ENCODE results near the gene USHBP1.
A peak's percentile ranks its signal among the peaks of the same experiment; 100 is the strongest.
"Not testable (repeated sequence)": the region's sequence is repeated elsewhere in the genome, so short reads cannot be mapped to it uniquely, and the experiment has no call there.

Gene USHBP1

GRCh38 chr19:17295551-17295950 lies 31.0 kb upstream of the USHBP1 start:
- DNase-seq: not testable (repeated sequence)

GRCh38 chr19:17294051-17294891 lies 29.7 kb upstream of the USHBP1 start:
- peak; percentile 59 for DNase-seq

DNA sequence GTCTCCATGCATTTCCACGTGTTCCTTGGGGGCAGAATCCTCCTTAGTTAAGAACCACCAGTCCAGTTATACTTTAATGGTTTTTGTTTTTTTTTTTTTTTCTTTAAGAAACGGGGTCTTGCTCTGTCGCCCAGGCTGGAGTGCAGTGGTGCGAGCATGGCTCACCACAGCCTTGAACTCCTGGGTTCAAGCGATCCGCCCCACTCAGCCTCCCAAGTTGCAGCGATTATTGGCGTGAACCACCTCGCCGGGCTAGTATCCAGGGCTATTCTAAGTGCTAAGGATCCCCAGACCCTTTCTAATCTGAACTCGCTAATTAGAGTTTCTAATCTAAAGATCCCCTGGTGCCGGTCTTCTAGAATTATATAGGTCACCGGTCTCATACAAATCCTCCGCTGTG lies 29.1 kb upstream of the USHBP1 start:
- no peak for DNase-seq

GRCh38 chr19:17292301-17293074 lies 27.9 kb upstream of the USHBP1 start:
- peak; percentile 82 for DNase-seq

DNA sequence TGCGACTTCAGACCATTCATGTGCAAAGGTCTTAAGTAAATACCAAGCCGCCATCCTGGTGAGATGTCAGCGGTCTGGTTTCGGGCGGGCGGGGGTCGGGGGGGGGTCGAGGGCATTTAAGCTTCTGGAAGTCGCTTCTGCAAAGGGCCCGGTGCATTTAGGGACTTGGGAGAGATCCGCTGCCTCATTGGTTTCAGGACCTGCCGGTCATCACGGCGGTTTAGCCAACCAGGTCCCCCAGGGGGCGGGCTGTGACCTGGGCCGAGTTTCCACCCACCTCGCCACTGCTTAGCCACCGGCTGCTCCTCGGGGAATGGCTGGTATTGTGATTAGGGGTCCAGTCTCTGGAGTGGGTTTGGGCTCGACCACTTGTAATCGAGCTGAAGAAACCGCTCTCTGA lies 24.9 kb upstream of the USHBP1 start:
- peak; percentile 53 for DNase-seq

DNA sequence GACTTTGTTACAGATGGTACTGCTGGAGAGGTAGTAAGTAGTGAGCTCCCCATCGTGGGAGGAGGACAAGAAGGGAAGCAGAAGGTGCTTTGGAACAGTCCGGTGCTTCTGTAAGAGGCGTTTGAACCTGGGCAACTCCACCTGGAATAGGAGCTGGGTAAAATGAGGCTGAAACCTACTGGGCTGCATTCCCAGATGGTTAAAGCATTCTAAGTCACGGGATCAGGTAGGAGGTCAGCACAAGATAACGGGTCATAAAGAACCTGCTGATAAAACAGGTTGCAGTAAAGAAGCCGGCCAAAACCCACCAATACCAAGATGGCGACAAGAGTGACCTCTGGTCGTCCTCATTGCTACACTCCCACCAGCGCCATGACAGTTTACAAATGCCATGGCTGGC lies 22.2 kb upstream of the USHBP1 start:
- DNase-seq: no peak

- no peak for DNase-seq
Measured at GRCh38 chr19:17286263-17286662, 21.7 kb upstream of the USHBP1 start.

DNA sequence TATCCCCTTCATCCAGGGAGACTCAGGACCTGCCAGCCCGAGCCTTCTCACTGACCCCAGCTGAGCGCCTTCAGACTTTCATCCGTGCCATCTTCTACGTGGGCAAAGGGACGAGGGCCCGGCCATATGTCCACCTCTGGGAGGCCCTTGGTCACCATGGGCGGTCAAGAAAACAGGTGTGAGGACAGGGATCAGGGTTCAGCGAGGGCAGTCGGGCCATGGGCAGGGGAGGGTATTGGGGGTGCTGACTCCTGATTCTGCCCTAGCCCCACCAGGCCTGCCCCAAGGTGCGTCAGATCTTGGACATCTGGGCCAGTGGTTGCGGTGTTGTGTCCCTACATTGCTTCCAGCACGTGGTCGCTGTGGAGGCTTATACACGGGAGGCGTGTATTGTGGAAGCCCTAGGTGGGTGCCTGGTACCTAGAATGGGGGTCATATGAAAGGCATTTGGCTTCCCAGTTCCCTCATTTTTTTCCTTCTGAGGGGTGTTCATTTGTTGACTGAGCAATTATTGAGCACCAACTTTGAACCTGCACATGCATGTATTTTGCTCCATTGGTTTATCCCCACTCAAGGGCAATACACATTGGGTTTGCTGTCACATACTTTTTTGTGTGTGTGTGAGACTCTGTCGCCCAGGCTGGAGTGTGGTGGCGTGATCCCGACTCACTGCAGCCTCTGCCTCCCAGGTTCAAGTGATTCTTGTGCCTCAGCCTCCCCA lies 21.0 kb upstream of the USHBP1 start:
- no peak for DNase-seq

DNA sequence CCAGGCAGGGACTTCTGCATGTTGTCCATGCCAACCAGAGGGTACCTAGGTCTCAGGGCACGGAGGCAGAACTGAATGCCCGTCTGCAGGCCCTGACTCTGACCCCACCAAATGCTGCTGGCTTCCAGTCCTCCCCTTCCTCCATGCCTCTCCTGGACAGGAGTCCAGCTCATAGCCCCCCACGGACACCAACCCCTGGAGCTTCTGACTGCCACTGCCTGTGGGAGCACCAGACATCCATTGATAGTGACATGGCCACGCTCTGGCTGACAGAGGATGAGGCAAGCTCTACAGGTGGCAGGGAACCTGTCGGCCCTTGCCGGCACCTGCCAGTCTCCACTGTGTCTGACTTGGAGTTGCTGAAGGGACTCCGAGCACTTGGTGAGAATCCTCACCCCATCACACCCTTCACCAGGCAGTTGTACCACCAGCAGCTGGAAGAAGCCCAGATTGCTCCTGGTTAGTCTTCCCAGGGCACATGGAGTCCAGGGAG lies 19.0 kb upstream of the USHBP1 start:
- no peak for DNase-seq

DNA sequence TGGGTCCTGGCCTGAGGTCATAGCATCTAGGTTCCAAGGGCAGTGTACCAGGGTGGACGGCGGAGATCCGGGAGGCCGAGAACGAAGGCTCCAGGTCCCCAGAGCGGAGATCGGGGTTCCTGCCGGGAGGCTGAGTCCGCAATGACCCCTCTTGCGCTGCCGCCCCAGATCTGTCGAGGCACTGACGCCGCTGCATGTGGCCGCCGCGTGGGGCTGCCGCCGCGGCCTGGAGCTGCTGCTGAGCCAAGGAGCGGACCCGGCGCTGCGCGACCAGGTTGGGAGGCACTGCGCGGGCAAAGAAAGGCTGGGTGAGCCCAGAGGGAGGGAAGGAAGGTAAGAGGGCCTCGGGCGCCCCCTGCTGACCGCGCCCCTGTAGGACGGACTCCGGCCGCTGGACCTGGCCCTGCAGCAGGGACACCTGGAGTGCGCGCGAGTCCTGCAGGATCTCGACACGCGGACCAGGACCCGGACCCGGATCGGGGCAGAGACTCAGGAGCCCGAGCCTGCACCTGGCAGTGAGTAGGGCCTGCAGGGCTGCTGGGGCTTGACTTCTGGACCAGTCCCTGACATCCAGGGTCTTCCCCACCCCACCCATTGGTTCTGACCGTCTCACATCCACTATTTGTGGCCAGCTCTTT lies 18.1 kb upstream of the USHBP1 start:
- DNase-seq: peak; percentile 84

DNA sequence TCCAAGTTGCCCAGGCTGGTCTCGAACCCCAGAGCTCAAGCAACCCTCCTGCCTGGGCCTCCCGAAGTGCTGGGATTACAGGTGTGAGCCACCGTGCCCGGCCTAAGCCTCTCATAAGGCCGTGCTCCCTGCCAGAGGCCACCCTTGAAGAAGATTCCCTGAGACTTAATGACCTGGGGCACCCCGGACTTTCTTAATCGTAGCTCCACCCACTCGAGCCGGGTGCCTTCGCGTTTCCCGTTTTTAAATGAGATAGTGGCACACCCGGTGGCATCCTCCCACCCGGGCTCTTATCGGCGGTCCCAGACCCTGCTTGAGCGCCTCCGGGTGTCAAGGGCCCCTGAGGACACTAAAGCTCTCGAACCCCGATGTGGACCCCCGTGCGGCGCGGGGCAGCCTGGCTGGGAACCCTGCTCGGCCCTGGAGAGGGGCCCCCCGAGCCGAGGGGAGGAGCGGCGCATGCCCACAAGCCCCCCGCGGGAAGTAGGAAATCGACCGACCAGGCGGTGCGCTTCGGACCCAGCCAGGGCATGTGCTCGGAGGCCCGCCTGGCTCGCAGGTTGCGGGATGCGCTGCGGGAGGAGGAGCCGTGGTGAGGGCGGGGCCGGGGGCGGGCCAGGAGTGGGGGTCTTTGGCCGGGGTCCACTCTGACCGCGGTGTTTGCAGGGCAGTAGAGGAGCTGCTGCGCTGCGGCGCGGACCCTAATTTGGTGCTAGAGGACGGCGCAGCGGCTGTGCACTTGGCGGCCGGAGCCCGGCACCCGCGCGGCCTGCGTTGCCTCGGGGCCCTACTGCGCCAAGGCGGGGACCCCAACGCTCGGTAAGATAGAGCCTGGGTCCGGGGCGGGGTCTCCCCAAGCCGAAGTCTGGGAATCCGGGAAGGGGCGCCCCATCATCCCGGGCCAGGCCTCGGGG lies 17.1 kb upstream of the USHBP1 start, which contains the start of gene ANKLE1:
ANKLE1 (plus strand) TSS at position 511 of the 914 bp plus-strand sequence; CDS start at position 531, 20 bp downstream.
- peak; percentile 66 for DNase-seq

- no peak for DNase-seq
Measured at GRCh38 chr19:17279436-17279835, 14.9 kb upstream of the USHBP1 start.

DNA sequence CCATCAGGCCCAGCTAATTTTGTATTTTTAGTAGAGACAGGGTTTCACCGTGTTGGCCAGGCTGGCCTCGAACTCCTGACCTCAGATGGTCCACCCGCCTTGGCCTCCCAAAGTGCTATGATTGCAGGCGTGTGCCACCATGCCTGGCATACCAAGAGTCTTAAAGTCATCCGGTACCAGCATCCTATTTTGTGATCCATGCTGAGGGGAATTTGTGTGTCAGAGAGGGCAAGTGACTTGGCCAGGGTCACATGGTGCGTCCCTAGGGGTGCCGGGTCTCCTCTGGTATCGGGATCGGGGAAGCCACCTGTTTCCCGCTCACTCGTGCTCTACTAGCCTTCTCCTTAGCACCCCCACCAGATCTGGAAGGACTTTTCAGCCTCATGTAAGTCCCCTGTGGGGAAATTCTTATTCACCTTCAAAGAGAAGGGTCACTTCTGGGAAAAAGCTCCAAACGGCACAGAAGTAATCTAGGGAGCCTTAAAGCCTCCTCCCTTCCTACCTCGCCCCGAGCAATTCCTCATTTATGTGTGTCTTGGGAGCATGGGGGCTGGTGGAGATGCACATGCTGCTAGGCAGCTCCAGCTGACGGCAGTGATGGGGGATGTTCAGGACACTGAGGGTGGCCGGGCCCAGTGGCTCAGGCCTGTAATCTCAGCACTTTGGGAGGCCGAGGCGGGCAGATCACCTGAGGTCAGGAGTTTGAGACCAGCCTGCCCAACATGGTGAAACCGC lies 11.1 kb upstream of the USHBP1 start:
- DNase-seq: no peak

- not testable (repeated sequence) for DNase-seq
Measured at GRCh38 chr19:17274892-17275291, 10.3 kb upstream of the USHBP1 start.

GRCh38 chr19:17268754-17269153 lies 4.2 kb upstream of the USHBP1 start:
- DNase-seq: no peak

- peak; percentile 95 for DNase-seq
Measured at GRCh38 chr19:17266975-17267788, 2.6 kb upstream of the USHBP1 start, which contains the start of gene BABAM1. BABAM1 (plus strand) TSS chr19:17267443; CDS start chr19:17268807, 1,364 bp downstream.

DNA sequence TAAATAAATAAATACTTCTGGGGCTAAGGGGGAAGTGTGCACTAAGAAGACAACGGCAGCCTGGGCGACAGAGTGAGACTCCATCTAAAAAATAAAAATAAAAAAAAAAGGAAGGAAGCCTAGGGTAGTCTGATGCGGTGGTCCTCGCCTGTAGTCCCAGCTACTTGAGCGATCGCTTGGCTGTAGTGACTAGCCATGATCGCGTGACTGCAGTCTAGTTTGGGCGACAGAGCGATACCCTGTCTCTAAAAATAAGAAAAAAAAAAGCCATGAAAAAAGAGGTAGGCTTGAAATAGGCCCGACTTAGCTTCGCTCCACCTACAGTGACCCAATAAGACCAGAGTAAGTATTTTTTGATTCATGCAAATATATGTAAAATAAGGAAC lies 2.0 kb upstream of the USHBP1 start:
- no peak for DNase-seq

DNA sequence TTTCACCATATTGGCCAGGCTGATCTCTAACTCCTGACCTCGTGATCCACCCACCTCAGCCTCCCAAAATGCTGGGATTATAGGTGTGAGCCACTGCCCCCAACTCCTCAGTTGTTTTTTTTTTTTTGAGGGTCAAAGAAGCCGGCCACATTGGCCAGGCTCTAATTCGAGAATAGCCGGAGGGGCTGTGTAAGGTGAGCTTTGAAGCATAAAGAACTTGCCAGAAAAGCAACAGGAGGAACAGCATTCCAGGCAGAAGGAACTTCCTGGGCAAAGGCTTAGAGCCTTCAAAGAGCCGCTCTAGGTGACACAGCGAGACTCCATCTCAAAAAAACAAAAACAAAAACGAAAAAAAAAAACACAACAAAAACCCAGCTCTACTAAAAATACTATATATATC lies 1.5 kb upstream of the USHBP1 start:
- DNase-seq: no peak

DNA sequence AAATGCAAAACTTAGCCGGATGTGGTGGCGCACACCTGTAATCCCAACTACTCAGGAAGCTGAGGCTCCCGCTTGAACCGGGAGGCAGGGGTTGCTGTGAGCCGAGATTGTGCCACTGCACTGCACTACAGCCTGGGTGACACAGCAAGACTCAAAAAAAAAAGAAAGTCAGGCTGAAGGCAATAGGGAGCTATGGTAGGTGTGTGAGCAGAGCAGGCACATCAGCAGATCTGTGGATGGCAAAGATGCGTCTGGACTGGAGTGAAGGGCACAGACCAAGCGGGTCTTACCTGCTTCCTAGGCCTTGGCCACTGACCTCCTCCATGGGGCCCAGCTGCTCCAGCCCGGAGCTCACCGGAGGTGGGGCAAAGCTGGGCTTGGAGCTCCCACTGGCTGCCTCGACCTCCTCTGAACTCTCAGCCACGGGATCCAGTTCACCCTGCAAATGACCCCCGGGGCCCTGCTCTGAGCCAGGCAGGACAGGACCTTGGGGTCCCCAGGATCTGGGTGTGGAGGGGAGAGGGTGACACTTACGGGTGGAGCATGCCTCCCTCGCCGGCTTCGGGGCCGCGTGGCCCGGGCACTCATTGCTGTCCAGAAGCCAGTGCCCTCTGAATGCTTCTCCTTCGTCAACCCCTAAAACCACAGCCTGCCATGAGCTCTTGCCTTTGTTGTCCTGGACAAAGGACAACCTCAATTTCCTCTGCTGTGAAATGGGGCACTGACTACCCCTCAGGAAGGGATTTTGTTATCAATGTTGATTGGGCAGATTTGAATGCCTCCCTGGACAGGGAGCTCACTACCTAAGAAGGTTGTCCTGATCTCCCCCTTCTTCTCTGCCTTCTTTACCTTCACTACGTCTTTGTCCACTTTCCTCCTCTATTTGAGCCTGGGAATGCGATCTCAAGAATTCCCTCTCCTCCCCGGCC lies 569 bp downstream of the USHBP1 start:
- no peak for DNase-seq
